Mesendoderm (in vitro differentiated cells): ENCODE data around the gene CIAO3.

Source experiments
- DNase-seq: peaks from one replicate; pipeline ENCODE4 v3.0.0; 2013
- H2AK5ac ChIP-seq: 2 replicates; pipeline ENCODE4 v1.6.1; 2013; ENCODE audit warnings: low read length, inconsistent platforms
- H2BK120ac ChIP-seq: 2 replicates; pipeline ENCODE4 v1.6.1; 2013; ENCODE audit warnings: low read depth, mild to moderate bottlenecking, low read length, moderate library complexity, mixed read lengths
- H2BK15ac ChIP-seq: replicated peaks from 2 replicates; pipeline ENCODE4 v1.6.1; 2013; ENCODE audit warnings: low read depth, mild to moderate bottlenecking, moderate library complexity
- H2BK5ac ChIP-seq: 2 replicates; pipeline ENCODE4 v1.6.1; 2013; ENCODE audit warnings: low read length, inconsistent platforms
- H3K18ac ChIP-seq: 2 replicates; pipeline ENCODE4 v1.6.1; 2013; ENCODE audit warnings: mild to moderate bottlenecking, low read length, mixed read lengths
- H3K23ac ChIP-seq: one replicate; pipeline ENCODE4 v1.6.1; 2013; ENCODE audit warnings: low read length
- H3K27ac ChIP-seq: 2 replicates; pipeline ENCODE4 v1.5.1; 2013; ENCODE audit warnings: low read depth, mild to moderate bottlenecking, inconsistent platforms, low read length, moderate library complexity
- H3K27me3 ChIP-seq: 2 replicates; pipeline ENCODE4 v1.6.1; 2013; ENCODE audit warnings: low read length, control low read depth, mild to moderate bottlenecking, inconsistent platforms; ENCODE audit not compliant: insufficient read depth, poor library complexity
- H3K36me3 ChIP-seq: 2 replicates; pipeline ENCODE4 v1.6.1; 2013; ENCODE audit warnings: low read length, inconsistent platforms; ENCODE audit not compliant: control insufficient read depth, insufficient read depth
- H3K4ac ChIP-seq: one replicate; pipeline ENCODE4 v1.6.1; 2013; ENCODE audit warnings: low read depth, mild to moderate bottlenecking, low read length, moderate library complexity
- H3K4me1 ChIP-seq: 2 replicates; pipeline ENCODE4 v1.6.1; 2013; ENCODE audit warnings: low read depth, low read length, inconsistent platforms; ENCODE audit not compliant: control insufficient read depth
- H3K4me2 ChIP-seq: 2 replicates; pipeline ENCODE4 v1.6.1; 2013; ENCODE audit warnings: low read length
- H3K4me3 ChIP-seq: 2 replicates; pipeline ENCODE4 v1.5.1; 2013; ENCODE audit warnings: mild to moderate bottlenecking, low read length
- H3K56ac ChIP-seq: one replicate; pipeline ENCODE4 v1.6.1; 2013; ENCODE audit warnings: low read length
- H3K79me1 ChIP-seq: 2 replicates; pipeline ENCODE4 v1.6.1; 2013; ENCODE audit warnings: low read length, inconsistent platforms
- H3K79me2 ChIP-seq: 2 replicates; pipeline ENCODE4 v1.6.1; 2013; ENCODE audit warnings: mild to moderate bottlenecking, low read length; ENCODE audit not compliant: control insufficient read depth, insufficient read depth
- H3K9ac ChIP-seq: 2 replicates; pipeline ENCODE4 v1.6.1; 2013; ENCODE audit warnings: low read length, inconsistent platforms
- H4K5ac ChIP-seq: one replicate; pipeline ENCODE4 v1.6.1; 2013; ENCODE audit warnings: low read length
- H4K8ac ChIP-seq: one replicate; pipeline ENCODE4 v1.6.1; 2013; ENCODE audit warnings: low read depth, mild to moderate bottlenecking, control low read depth, low read length, moderate library complexity
- WGBS: extraction: QIAGEN DNeasy Blood & Tissue Kit; methylation state at CpG from one replicate; pipeline ENCODE4 v1.1.7; 2013; ENCODE audit warnings: low lambda C conversion rate, missing lambda C conversion rate; ENCODE audit not compliant: insufficient coverage; ENCODE audit errors: extremely low coverage; 5-methylcytosine and 5-hydroxymethylcytosine counted together

The CIAO3 gene

DNA sequence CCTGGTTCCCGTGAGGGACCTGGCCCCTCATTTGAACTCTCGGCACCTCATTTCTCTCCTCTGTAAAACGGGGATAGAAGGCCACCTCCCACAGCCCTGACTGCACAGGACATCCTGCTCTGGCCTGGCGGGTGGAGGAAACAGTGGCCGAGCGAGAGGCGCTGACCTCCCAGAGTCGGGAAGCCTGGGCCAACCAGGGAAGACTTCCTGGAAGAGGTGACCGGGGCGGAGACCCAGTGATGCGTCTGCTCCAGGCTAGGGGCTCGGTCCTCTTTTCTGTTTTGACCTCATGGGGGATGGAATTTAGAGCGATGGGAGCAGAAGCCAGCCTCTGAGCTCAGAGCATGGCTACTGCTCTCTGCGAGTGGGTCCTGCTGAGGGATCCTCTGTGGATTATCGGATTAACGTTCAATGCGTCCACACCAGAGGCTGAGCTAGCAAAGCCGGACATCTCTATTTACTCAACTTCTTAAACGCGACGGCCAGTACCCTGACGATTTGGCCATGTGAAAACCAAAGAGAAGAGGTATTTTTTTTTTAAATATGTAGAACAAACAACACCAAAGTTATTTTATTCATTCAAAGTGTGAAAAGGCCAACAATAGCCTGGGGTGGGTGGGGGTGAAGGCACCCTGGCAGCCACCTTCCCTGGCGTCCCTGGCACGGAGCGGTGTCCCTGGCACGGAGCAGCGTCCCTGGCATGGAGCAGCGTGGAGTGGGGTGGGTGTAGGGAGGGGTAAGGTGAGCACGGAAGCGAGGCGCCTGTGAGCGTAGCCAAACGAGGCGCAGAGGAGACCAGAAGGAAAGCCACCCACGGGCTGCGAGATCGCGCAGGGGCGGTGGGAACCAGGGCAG, 10.6 kb upstream of the CIAO3 start:
- Histone ChIP-seq H3K4ac (no peak overlapping the region), H3K79me1 (no peaks in the 10 kb centered on the region), H3K27me3 (no peaks in the 10 kb centered on the region), H3K4me1 (no peaks in the 10 kb centered on the region), H3K4me3 (no peak overlapping the region), H3K36me3 (no peaks in the 10 kb centered on the region), H2AK5ac (no peak overlapping the region), H2BK5ac (no peak overlapping the region), H3K18ac (no peak overlapping the region), H2BK15ac (no peak overlapping the region), H3K79me2 (no peaks in the 10 kb centered on the region), H3K9ac (no peak overlapping the region), H4K5ac (no peak overlapping the region), H3K27ac (no peak overlapping the region), H3K4me2 (no peak overlapping the region), H4K8ac (no peak overlapping the region), H2BK120ac (no peak overlapping the region), H3K56ac (no peak overlapping the region), H3K23ac (no peak overlapping the region)
- no peak for DNase-seq
- no CpG with 5 or more reads among the region's 39 CpGs for WGBS

DNA sequence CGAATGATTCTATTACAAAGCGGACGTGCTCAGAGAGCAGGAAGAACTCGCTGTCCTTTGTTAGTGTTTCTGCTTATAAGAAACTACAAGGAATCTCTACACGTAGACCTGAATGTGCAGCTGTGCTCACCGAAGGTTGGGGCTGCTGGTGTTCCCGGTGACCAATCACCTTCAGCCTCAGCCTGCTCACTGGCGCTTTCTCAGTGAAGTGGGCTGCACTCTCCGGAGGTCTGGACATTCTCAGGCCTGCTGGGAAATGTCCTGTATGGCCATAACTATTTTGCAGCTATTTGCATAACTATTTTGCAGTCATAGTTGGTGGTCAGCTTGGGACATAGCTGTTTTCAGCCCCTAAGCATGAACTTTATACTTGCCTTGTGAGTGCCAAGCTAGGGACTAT, 9.7 kb upstream of the CIAO3 start:
- DNase-seq, result no peak
- no peak overlapping the region for H2BK5ac ChIP-seq
- H3K79me2 ChIP-seq, result no peaks in the 10 kb centered on the region
- no peak overlapping the region for H3K23ac ChIP-seq
- no peak overlapping the region for H4K8ac ChIP-seq
- no peak overlapping the region for H2BK120ac ChIP-seq
- H3K36me3 ChIP-seq, result no peaks in the 10 kb centered on the region
- H3K4me3 ChIP-seq, result no peak overlapping the region
- no peak overlapping the region for H3K4ac ChIP-seq
- H3K56ac ChIP-seq, result no peak overlapping the region
- no peak overlapping the region for H3K4me2 ChIP-seq
- no peak overlapping the region for H2BK15ac ChIP-seq
- no peaks in the 10 kb centered on the region for H3K27me3 ChIP-seq
- H3K27ac ChIP-seq, result no peak overlapping the region
- no peaks in the 10 kb centered on the region for H3K4me1 ChIP-seq
- no peak overlapping the region for H3K18ac ChIP-seq
- no peak overlapping the region for H2AK5ac ChIP-seq
- no CpG with 5 or more reads among the region's 9 CpGs for WGBS
- no peak overlapping the region for H3K9ac ChIP-seq
- H4K5ac ChIP-seq, result no peak overlapping the region
- H3K79me1 ChIP-seq, result no peaks in the 10 kb centered on the region

DNA sequence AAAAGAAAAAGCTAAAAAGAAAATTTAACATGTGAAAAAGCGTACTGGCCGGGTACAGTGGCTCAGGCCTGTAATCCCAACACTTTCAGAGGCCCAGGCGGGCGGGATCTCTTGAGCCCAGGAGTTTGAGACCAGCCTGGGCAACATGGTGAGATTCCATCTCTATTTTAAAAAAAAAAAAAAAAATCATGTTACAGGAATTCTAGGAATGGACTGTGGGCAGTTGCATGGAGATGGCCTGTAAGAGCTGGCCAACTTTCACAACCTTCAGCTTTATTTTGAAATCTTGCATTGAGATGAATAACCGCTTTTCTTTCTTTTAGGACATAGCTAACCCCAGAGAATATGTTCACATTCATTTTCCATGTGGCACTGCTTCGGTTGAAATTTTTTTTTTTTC, 8.2 kb upstream of the CIAO3 start:
- no peaks in the 10 kb centered on the region for H3K79me1 ChIP-seq
- no peak overlapping the region for H3K9ac ChIP-seq
- no peak overlapping the region for H3K56ac ChIP-seq
- H3K27ac ChIP-seq, result no peak overlapping the region
- no peak overlapping the region for H3K18ac ChIP-seq
- no peak overlapping the region for H3K4me2 ChIP-seq
- no peak overlapping the region for H2BK5ac ChIP-seq
- no peak overlapping the region for H4K8ac ChIP-seq
- H3K4me3 ChIP-seq, result no peak overlapping the region
- no peak for DNase-seq
- H2BK15ac ChIP-seq, result no peak overlapping the region
- H3K4me1 ChIP-seq, result no peaks in the 10 kb centered on the region
- H3K4ac ChIP-seq, result no peak overlapping the region
- H2BK120ac ChIP-seq, result no peak overlapping the region
- H3K27me3 ChIP-seq, result no peaks in the 10 kb centered on the region
- no CpG with 5 or more reads among the region's 6 CpGs for WGBS
- no peak overlapping the region for H4K5ac ChIP-seq
- no peak overlapping the region for H2AK5ac ChIP-seq
- H3K36me3 ChIP-seq, result no peaks in the 10 kb centered on the region
- no peaks in the 10 kb centered on the region for H3K79me2 ChIP-seq
- H3K23ac ChIP-seq, result no peak overlapping the region

DNA sequence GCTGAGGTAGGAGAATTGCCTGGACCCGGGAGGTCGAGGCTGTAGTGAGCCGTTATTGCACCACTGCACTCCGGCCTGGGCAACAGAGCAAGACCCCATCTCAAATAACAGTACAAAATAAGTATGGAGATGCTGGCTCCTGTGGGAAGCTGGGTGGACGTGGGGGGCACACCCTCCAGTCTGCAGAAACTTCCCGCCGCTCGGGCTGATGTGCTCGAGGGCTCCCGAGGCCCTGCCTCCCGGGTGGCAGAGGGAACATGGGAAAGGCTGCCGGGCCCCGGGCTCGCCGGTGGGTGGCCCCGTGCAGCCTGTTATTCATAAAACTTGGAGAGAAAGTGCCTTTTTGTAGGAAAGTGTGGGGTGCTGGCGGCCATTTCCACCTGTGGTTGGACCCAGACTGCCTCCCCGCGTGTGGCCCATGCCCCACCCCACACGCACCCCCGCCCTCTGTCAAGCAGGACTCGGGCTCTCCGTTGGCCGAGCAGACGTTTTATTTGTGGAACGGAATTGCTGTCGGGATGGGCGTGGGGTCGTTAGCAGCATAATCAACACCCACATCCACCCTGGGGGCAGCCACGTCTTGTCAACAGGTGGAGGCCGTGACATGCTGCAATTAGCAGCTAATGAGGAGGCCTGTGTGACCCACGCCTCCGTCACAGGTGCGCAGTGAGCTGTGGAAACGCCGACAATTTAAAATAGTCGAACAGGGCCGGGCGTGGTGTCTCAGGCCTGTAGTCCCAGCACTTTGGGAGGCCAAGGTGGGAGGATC, 7.4 kb upstream of the CIAO3 start:
- Histone ChIP-seq H3K4me1 (no peaks in the 10 kb centered on the region), H2AK5ac (no peak overlapping the region), H3K18ac (no peak overlapping the region), H3K36me3 (no peaks in the 10 kb centered on the region), H4K8ac (no peak overlapping the region), H3K4me3 (no peak overlapping the region), H3K27ac (no peak overlapping the region), H3K79me2 (no peaks in the 10 kb centered on the region), H3K56ac (no peak overlapping the region), H3K27me3 (no peaks in the 10 kb centered on the region), H3K23ac (no peak overlapping the region), H2BK15ac (no peak overlapping the region), H3K4me2 (no peak overlapping the region), H3K9ac (no peak overlapping the region), H3K4ac (no peak overlapping the region), H2BK5ac (no peak overlapping the region), H4K5ac (no peak overlapping the region), H3K79me1 (no peaks in the 10 kb centered on the region), H2BK120ac (no peak overlapping the region)
- no CpG with 5 or more reads among the region's 39 CpGs for WGBS
- DNase-seq, result no peak

DNA sequence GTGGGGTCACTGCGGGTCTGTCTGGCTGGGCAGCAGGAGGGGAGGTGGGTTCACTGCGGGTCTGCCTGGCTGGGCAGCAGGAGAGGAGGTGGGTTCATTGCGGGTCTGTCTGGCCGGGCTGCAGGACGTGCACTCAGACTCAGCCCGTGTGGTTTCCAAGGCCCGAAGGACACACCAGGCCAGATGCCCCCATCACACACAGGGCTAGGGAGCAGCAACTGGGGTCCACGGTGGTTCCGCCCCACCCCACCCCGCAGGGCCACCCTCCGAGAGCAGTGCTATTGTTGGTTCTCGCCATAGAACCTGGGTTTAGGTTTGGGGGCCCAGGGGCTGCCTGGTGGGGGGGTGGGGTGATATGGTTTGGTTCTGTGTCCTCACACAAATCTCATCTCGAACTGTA, 5.8 kb upstream of the CIAO3 start:
- no peak overlapping the region for H2BK120ac ChIP-seq
- no peak overlapping the region for H3K4me2 ChIP-seq
- H3K4me3 ChIP-seq, result no peak overlapping the region
- DNase-seq, result no peak
- no peak overlapping the region for H3K27ac ChIP-seq
- no CpG with 5 or more reads among the region's 13 CpGs for WGBS
- H3K4me1 ChIP-seq, result no peaks in the 10 kb centered on the region
- H4K5ac ChIP-seq, result no peak overlapping the region
- no peak overlapping the region for H2AK5ac ChIP-seq
- no peak overlapping the region for H3K18ac ChIP-seq
- no peaks in the 10 kb centered on the region for H3K27me3 ChIP-seq
- H2BK5ac ChIP-seq, result no peak overlapping the region
- H2BK15ac ChIP-seq, result no peak overlapping the region
- H3K4ac ChIP-seq, result no peak overlapping the region
- no peak overlapping the region for H3K9ac ChIP-seq
- no peaks in the 10 kb centered on the region for H3K79me1 ChIP-seq
- no peak overlapping the region for H4K8ac ChIP-seq
- no peaks in the 10 kb centered on the region for H3K36me3 ChIP-seq
- H3K79me2 ChIP-seq, result no peaks in the 10 kb centered on the region
- H3K56ac ChIP-seq, result no peak overlapping the region
- H3K23ac ChIP-seq, result no peak overlapping the region
